K562 (cell line): ENCODE measurements around the gene SHMT1. TPM values are rescaled to one million over a fixed set of nuclear protein-coding genes. Genes with fewer than 3 reads are reported as not detected.

Source experiments
- ATAC-seq: fragments of 200-7000 bp; cut with Tn5 transposase; 3 replicates; pipeline ENCODE4 v1.9.1; 2020; ENCODE audit warnings: moderate library complexity
- BruUV-seq: library from RNA; stranded (reverse); fragments of 400-500 nt; replicated peaks from 2 replicates; lab custom pipeline; 2021; lab: Mats Ljungman, UMichigan
- CTCF ChIA-PET: fragments of 300-600 bp; formaldehyde crosslinking; extraction: SDS; loops from one replicate; lab custom pipeline; 2021; ENCODE audit warnings: low intra/inter-chr PET ratio; lab: Yijun Ruan, JAX
- POLR2A ChIA-PET: fragments of 300-600, 350-650 bp; sonication (Branson Sonifier 250); formaldehyde crosslinking; extraction: SDS; loops from one replicate; lab custom pipeline; 2021; ENCODE audit warnings: antibody characterized with exemption, inconsistent platforms; lab: Yijun Ruan, JAX
- DNase-seq, 4 experiments: peaks; one replicate each; pipeline versions ENCODE4 v3.0.0 to v3.0.0-alpha.2; 2011 to 2018; ENCODE audit warnings: low spot score in 3 of 4, mixed read lengths in 3 of 4; ENCODE audit errors: extremely low read depth in 1 of 4
- FAIRE-seq: peaks from 2 replicates; lab custom pipeline; 2011; peaks lifted over from hg19 to GRCh38; lab: Jason Lieb, UNC
- H2AFZ ChIP-seq: 2 replicates; pipeline ENCODE4 v1.6.0; 2011; ENCODE audit warnings: low read depth, low read length, control low read depth, inconsistent platforms
- H3K27ac ChIP-seq: fragments of 200-600 bp; 3 replicates; pipeline ENCODE4 v1.8.0; 2011; ENCODE audit warnings: low read depth, mild to moderate bottlenecking, control low read depth, inconsistent platforms, low read length, moderate library complexity, mixed read lengths; ENCODE audit errors: extremely low read depth
- H3K27me3 ChIP-seq, 2 experiments: fragments of 300-600 bp in 1 of 2; 2 replicates in 1 of 2; 3 replicates in 1 of 2; pipeline versions ENCODE4 v1.6.0 to v1.8.0; 2011; ENCODE audit warnings: inconsistent platforms in 2 of 2, low read length in 2 of 2, mild to moderate bottlenecking in 1 of 2, mixed read lengths in 1 of 2, moderate library complexity in 1 of 2; ENCODE audit not compliant: control insufficient read depth in 2 of 2, insufficient read depth in 2 of 2
- H3K36me3 ChIP-seq: fragments of 300-600 bp; 3 replicates; pipeline ENCODE4 v1.8.0; 2011; ENCODE audit warnings: mild to moderate bottlenecking, low read length, inconsistent platforms; ENCODE audit not compliant: control insufficient read depth, insufficient read depth
- H3K4me1 ChIP-seq, 2 experiments: fragments of 200-600 bp in 1 of 2; replicated peaks in 1 of 2; 2 replicates in 1 of 2; 3 replicates in 1 of 2; pipeline versions ENCODE4 v1.5.1 to v1.8.0; 2011; ENCODE audit warnings: inconsistent platforms in 2 of 2, low read length in 2 of 2, mild to moderate bottlenecking in 1 of 2, mixed read lengths in 1 of 2, moderate library complexity in 1 of 2; ENCODE audit not compliant: control insufficient read depth in 2 of 2, insufficient read depth in 2 of 2
- H3K4me2 ChIP-seq: 2 replicates; pipeline ENCODE4 v1.6.1; 2011; ENCODE audit warnings: low read length, control low read depth, inconsistent platforms, mixed read lengths; ENCODE audit not compliant: insufficient read depth
- H3K4me3 ChIP-seq: fragments of 200-600 bp; sonication (generic), shearing (Covaris generic); 2 replicates; pipeline ENCODE4 v1.5.1; 2016; ENCODE audit warnings: control low read depth, inconsistent platforms
- H3K79me2 ChIP-seq: fragments of 200-600 bp; 3 replicates; pipeline ENCODE4 v1.8.0; 2011; ENCODE audit warnings: low read length, inconsistent platforms; ENCODE audit not compliant: control insufficient read depth, insufficient read depth
- H3K9ac ChIP-seq, 2 experiments: 2 replicates each; pipeline versions ENCODE4 v1.6.0 to v1.6.1; 2011; ENCODE audit warnings: low read depth in 2 of 2, low read length in 2 of 2, control low read depth in 1 of 2, inconsistent platforms in 1 of 2, mild to moderate bottlenecking in 1 of 2, mixed read lengths in 1 of 2; ENCODE audit not compliant: insufficient read depth in 1 of 2
- H3K9me1 ChIP-seq: one replicate; pipeline ENCODE4 v1.6.0; 2011; ENCODE audit warnings: inconsistent platforms, mild to moderate bottlenecking, low read length, moderate library complexity; ENCODE audit not compliant: control insufficient read depth, insufficient read depth
- H3K9me3 ChIP-seq: replicated peaks from 2 replicates; pipeline ENCODE4 v1.5.1; 2011; ENCODE audit warnings: low read depth, low read length, inconsistent platforms; ENCODE audit not compliant: control insufficient read depth, insufficient read depth
- H4K20me1 ChIP-seq: replicated peaks from 2 replicates; pipeline ENCODE4 v1.6.1; 2011; ENCODE audit warnings: low read length, inconsistent platforms, mixed read lengths; ENCODE audit not compliant: control insufficient read depth, insufficient read depth
- CBX2 ChIP-seq: fragments of 200-600 bp; sonication (generic); IDR thresholded peaks from one replicate; pipeline ENCODE4 v1.6.1; 2012; ENCODE audit warnings: mild to moderate bottlenecking, low read length, inconsistent platforms; ENCODE audit not compliant: insufficient read depth, poor library complexity, severe bottlenecking
- DIDO1 ChIP-seq: fragments of 450-650 bp; IDR thresholded peaks from 2 replicates; pipeline ENCODE4 v1.6.1; 2016; ENCODE audit warnings: low read depth, missing biosample characterization, missing genetic modification characterization
- DMBX1 ChIP-seq: fragments of 250-450 bp; sonication (Bioruptor Pico); IDR thresholded peaks from 2 replicates; pipeline ENCODE4 v1.8.0; 2022; ENCODE audit warnings: inconsistent platforms, mild to moderate bottlenecking, moderate library complexity, borderline replicate concordance
- ILF3 ChIP-seq: fragments of 450-650 bp; IDR thresholded peaks from 2 replicates; pipeline ENCODE4 v1.6.1; 2018; ENCODE audit warnings: antibody characterized with exemption, mild to moderate bottlenecking, moderate library complexity, borderline replicate concordance
- PTBP1 ChIP-seq: fragments of 200-400 bp; formaldehyde crosslinking; IDR thresholded peaks from 2 replicates; pipeline ENCODE4 v1.6.1; 2017; ENCODE audit warnings: low read depth, low read length
- RBM34 ChIP-seq: fragments of 200-400 bp; formaldehyde crosslinking; IDR thresholded peaks from 2 replicates; pipeline ENCODE4 v1.6.1; 2018; ENCODE audit warnings: low read length, borderline replicate concordance; ENCODE audit not compliant: insufficient read depth
- ZNF780A ChIP-seq: fragments of 250-450 bp; sonication (Bioruptor Pico); IDR thresholded peaks from 2 replicates; pipeline ENCODE4 v1.5.0; 2021; ENCODE audit warnings: mild to moderate bottlenecking
- WGBS: fragments of 100-300 bp; shearing (Covaris generic); methylation state at CpG from one replicate; pipeline ENCODE4 v1.1.6; 2016; ENCODE audit warnings: low coverage, mixed read lengths; ENCODE audit not compliant: insufficient coverage; ENCODE audit errors: missing lambda C conversion rate; 5-methylcytosine and 5-hydroxymethylcytosine counted together
- in situ Hi-C: fragments of 300-500 bp; cut with MboI; formaldehyde crosslinking; loops from 4 replicates; pipeline ENCODE4 v1.15.0; 2018; ENCODE audit warnings: inconsistent platforms, mixed read lengths
- intact Hi-C: fragments of 100-400 bp; cut with micrococcal nuclease; formaldehyde crosslinking; loops from 2 replicates; pipeline ENCODE4 v1.14.2; 2022
- polyA plus RNA-seq, 8 experiments: library from polyadenylated mRNA; depleted of rRNA in 4 of 8; stranded (reverse) in 5 of 8; unstranded in 3 of 8; fragments of >200 nt; fragmentation: Nextera tagmentation in 2 of 8; fragmentation: Illumina TruSeq in 1 of 8; extraction: Ambion mirVana in 2 of 8; extraction: Trizol in 1 of 8; gene quantifications; 2 replicates each; pipeline versions ENCODE4 v1.2.1 to v1.2.3, GENCODE V29; 2011 to 2014; ENCODE audit warnings: inconsistent platforms in 1 of 8, missing spikeins in 1 of 8
- total RNA-seq, 7 experiments: library from RNA; depleted of rRNA in 6 of 7; stranded (reverse); fragments of >200 nt in 6 of 7; fragmentation: Illumina TruSeq in 2 of 7; extraction: Trizol in 2 of 7; gene quantifications; 2 replicates each; pipeline versions ENCODE4 v1.2.1 to v1.2.3, GENCODE V29; 2011 to 2021; ENCODE audit warnings: low replicate concordance in 1 of 7
- TF ChIP-seq, protein P1 (sequence below): fragments of 250-450 bp; sonication (Bioruptor Pico); IDR thresholded peaks from 2 replicates; pipeline ENCODE4 v1.5.0; 2021; ENCODE audit warnings: mild to moderate bottlenecking, moderate library complexity
- TF ChIP-seq, protein P2 (sequence below): sonication (generic); formaldehyde crosslinking; IDR thresholded peaks from 2 replicates; pipeline ENCODE4 v1.8.1; 2023; ENCODE audit warnings: mild to moderate bottlenecking, missing genetic modification reagents
- TF ChIP-seq, protein P3 (sequence below): fragments of 450-650 bp; formaldehyde crosslinking; conservative IDR thresholded peaks from 2 replicates; pipeline ENCODE4 v1.4.0; 2022; ENCODE audit warnings: mild to moderate bottlenecking, missing genetic modification characterization
- TF ChIP-seq, protein P4 (sequence below): conservative IDR thresholded peaks from 2 replicates; pipeline ENCODE4 v1.6.1; 2011; ENCODE audit warnings: low read depth, mild to moderate bottlenecking, low read length; ENCODE audit not compliant: control insufficient read depth

The SHMT1 gene
- total and polyA plus RNA-seq, 9 of the 15 experiments (the other 6 are each of a cell fraction or from before 2014, with no cell fraction given) = 3.3 to 31.2 (median 23.3) TPM

DNA sequence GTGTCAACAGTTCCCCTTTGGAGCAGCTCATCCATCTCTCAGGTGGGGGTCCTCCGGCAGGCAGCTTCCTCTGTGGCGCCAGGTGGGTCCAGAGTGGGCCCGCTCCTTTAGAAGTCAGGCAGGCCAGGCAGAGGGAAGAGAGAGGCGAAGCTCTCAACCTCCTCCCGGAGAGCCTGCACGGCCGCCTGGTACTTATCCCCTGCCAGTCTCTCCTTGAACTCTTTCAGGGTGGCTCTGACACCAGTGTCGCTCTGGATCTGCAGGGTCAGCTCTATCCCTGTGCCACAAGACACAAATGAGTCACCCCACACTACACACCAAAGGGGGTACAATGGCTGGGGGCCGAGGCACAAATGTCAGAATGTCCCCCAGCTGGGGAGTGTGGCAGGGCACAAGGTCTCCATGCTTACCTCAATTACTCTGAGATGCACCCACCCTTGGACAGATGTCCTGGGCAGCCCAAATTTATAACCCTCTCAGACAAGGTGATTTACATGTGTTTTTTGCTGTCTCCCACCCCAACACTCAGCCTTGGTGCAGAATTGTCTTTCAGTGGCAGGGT is 34.6 kb downstream of the SHMT1 start:
- ATAC-seq = no peak
- 86% methylated on average over 5 of the region's 9 CpGs for WGBS
- no TSS peak for BruUV-seq
- Histone ChIP-seq H3K4me3 (no peak overlapping the region), H3K9me3 (no peaks in the 10 kb centered on the region), H3K4me2 (no peak overlapping the region), H3K9ac (no peak overlapping the region), H3K27me3 (no peaks in the 10 kb centered on the region), H2AFZ (no peak overlapping the region), H3K79me2 (no peaks in the 10 kb centered on the region), H3K9me1 (no peaks in the 10 kb centered on the region), H3K36me3 (peaks cover 56% of the 10 kb centered on the region; the same call in 2 of the 3 replicates), H4K20me1 (no peaks in the 10 kb centered on the region), H3K27ac (no peak overlapping the region), H3K4me1 (no peaks in the 10 kb centered on the region; a peak in 1 of 5 replicates)
- DNase-seq = no peak
- in situ Hi-C loops = no loop called here
- intact Hi-C loops = loop anchor here (10.0 kb wide), 1 partner anchor 184 kb away; no protein-coding TSS in a partner anchor
- CTCF ChIA-PET = no interaction called here
- POLR2A ChIA-PET = interaction anchor here (1.8 to 2.0 kb wide), 2 partner anchors 9 kb away, joined by 4 to 7 read pairs; no protein-coding TSS in a partner anchor
- FAIRE-seq = no peak
- no peak for TF ChIP-seq PTBP1
- TF ChIP-seq, protein P1, sequence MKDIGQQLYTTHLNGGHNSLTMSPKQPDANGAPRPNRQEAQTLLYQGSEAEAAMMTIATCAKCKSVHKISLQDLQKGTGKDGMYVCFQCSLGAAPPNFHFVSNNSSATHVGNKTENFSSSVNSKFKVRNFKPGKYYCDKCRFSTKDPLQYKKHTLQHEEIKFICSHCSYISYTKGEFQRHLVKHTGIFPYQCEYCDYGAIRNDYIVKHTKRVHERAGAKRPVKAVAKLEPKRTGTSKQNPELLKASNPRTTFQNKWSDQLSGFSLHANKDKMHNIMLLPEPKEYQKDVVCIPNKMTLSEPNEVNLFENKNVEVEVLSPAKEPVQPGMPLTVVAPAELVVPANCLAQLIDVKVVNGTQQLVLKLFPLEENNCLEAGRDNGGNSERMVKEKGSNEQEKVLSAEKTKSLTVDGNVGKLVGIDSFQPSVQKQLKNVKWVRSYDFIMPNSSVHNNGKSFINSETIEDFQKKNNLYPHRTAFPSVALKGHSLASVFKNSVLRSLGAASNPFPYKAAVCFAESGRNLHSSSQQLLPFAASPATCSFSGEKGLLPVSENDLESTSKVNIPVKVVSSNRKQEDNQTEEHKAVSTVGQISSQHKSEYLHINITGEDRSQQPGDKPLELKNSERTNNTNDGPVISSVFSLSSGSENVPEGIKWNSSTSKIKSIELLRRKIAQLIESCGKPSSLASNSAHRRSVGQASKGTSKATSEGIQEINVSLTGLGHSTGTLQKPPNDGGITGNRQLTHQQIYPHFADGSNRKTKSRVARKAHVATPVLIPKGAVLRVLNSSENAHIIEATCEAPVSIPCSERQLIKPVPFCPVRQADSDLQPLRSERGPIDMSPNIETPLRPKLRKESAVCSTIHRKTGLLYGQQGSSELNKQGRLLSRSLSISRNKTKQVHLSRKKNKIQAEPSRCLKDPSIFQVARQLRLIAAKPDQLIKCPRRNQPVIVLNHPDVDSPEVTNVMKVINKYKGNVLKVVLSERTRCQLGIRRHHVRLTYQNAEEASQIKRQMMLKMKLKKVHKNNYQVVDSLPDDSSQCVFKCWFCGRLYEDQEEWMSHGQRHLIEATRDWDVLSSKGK (CRISPR knock-in tag) = no peak
- TF ChIP-seq CBX2 = no peak
- TF ChIP-seq, protein P2, sequence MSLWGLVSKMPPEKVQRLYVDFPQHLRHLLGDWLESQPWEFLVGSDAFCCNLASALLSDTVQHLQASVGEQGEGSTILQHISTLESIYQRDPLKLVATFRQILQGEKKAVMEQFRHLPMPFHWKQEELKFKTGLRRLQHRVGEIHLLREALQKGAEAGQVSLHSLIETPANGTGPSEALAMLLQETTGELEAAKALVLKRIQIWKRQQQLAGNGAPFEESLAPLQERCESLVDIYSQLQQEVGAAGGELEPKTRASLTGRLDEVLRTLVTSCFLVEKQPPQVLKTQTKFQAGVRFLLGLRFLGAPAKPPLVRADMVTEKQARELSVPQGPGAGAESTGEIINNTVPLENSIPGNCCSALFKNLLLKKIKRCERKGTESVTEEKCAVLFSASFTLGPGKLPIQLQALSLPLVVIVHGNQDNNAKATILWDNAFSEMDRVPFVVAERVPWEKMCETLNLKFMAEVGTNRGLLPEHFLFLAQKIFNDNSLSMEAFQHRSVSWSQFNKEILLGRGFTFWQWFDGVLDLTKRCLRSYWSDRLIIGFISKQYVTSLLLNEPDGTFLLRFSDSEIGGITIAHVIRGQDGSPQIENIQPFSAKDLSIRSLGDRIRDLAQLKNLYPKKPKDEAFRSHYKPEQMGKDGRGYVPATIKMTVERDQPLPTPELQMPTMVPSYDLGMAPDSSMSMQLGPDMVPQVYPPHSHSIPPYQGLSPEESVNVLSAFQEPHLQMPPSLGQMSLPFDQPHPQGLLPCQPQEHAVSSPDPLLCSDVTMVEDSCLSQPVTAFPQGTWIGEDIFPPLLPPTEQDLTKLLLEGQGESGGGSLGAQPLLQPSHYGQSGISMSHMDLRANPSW (CRISPR knock-in tag) = no peak
- TF ChIP-seq, protein P3, sequence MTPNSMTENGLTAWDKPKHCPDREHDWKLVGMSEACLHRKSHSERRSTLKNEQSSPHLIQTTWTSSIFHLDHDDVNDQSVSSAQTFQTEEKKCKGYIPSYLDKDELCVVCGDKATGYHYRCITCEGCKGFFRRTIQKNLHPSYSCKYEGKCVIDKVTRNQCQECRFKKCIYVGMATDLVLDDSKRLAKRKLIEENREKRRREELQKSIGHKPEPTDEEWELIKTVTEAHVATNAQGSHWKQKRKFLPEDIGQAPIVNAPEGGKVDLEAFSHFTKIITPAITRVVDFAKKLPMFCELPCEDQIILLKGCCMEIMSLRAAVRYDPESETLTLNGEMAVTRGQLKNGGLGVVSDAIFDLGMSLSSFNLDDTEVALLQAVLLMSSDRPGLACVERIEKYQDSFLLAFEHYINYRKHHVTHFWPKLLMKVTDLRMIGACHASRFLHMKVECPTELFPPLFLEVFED = no peak
- TF ChIP-seq, protein P4, sequence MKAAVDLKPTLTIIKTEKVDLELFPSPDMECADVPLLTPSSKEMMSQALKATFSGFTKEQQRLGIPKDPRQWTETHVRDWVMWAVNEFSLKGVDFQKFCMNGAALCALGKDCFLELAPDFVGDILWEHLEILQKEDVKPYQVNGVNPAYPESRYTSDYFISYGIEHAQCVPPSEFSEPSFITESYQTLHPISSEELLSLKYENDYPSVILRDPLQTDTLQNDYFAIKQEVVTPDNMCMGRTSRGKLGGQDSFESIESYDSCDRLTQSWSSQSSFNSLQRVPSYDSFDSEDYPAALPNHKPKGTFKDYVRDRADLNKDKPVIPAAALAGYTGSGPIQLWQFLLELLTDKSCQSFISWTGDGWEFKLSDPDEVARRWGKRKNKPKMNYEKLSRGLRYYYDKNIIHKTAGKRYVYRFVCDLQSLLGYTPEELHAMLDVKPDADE = no peak
- TF ChIP-seq DIDO1 (tag) = no peak
- TF ChIP-seq RBM34 = no peak
- no peak for TF ChIP-seq ILF3
- no peak for TF ChIP-seq ZNF780A
- no peak for TF ChIP-seq DMBX1 (CRISPR knock-in tag)
